Parathyroid adenoma (tissue), 2 donors: ENCODE measurements around the gene ST7.

Experiments
- H2AFZ ChIP-seq: fragments of 300-600 bp; sonication (generic); one replicate; pipeline ENCODE4 v1.7.0; 2017; ENCODE audit warnings: antibody characterized with exemption, mild to moderate bottlenecking
- H3K27ac ChIP-seq: fragments of 300-600 bp; sonication (generic); one replicate; pipeline ENCODE4 v1.7.0; 2017
- H3K27me3 ChIP-seq: fragments of 300-600 bp; sonication (generic); one replicate; pipeline ENCODE4 v1.7.0; 2017; ENCODE audit warnings: low read length; ENCODE audit not compliant: control insufficient read depth, insufficient read depth
- H3K36me3 ChIP-seq: fragments of 300-600 bp; sonication (generic); one replicate; pipeline ENCODE4 v1.7.0; 2017; ENCODE audit warnings: low read length; ENCODE audit not compliant: control insufficient read depth, insufficient read depth
- H3K4me1 ChIP-seq: fragments of 300-600 bp; sonication (generic); one replicate; pipeline ENCODE4 v1.7.0; 2017; ENCODE audit warnings: control low read depth
- H3K4me2 ChIP-seq: fragments of 300-600 bp; sonication (generic); one replicate; pipeline ENCODE4 v1.7.0; 2017; ENCODE audit warnings: low read length
- H3K4me3 ChIP-seq: fragments of 300-600 bp; sonication (generic); one replicate; pipeline ENCODE4 v1.7.0; 2017; ENCODE audit warnings: low read depth, low read length
- H3K79me2 ChIP-seq: fragments of 300-600 bp; sonication (generic); one replicate; pipeline ENCODE4 v1.7.0; 2017; ENCODE audit warnings: control low read depth
- H3K9ac ChIP-seq: fragments of 300-600 bp; sonication (generic); one replicate; pipeline ENCODE4 v1.7.0; 2017; ENCODE audit warnings: mild to moderate bottlenecking
- H3K9me3 ChIP-seq: fragments of 300-600 bp; sonication (generic); one replicate; pipeline ENCODE4 v1.7.0; 2017; ENCODE audit warnings: low read length; ENCODE audit not compliant: control insufficient read depth
- TF ChIP-seq, protein P1 (sequence below): fragments of 300-600 bp; sonication (generic); IDR thresholded peaks from one replicate; pipeline ENCODE4 v1.7.0; 2017; ENCODE audit warnings: antibody characterized with exemption, mild to moderate bottlenecking
- donor health status: primary hyperparathyroidism.

Gene ST7

DNA sequence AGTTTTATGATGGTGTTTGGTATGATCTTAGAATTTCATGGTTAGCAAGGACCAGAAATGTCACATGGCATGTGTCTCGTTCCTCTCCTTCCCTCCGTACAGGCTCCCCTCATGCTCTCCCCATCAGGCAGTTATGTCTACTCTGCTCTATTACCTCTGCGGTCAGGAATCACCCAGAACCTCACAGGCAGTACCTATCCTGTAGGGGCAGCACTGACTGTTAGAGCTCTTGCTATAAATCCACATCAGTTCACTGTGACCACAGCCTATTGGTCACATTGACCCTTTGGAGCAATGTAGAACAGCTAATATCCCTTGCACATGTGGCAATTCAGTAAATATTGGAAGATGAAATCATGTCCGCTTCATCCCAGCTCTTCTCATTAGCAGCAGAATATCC is 217.8 kb downstream of the ST7 start:
- Histone ChIP-seq H3K36me3 (no peaks in the 10 kb centered on the region), H3K27ac (no peak overlapping the region), H3K79me2 (no peaks in the 10 kb centered on the region), H3K4me3 (no peak overlapping the region), H3K4me2 (no peak overlapping the region), H2AFZ (no peak overlapping the region), H3K9ac (no peak overlapping the region), H3K9me3 (no peaks in the 10 kb centered on the region), H3K4me1 (no peaks in the 10 kb centered on the region), H3K27me3 (no peaks in the 10 kb centered on the region)
- TF ChIP-seq, protein P1, sequence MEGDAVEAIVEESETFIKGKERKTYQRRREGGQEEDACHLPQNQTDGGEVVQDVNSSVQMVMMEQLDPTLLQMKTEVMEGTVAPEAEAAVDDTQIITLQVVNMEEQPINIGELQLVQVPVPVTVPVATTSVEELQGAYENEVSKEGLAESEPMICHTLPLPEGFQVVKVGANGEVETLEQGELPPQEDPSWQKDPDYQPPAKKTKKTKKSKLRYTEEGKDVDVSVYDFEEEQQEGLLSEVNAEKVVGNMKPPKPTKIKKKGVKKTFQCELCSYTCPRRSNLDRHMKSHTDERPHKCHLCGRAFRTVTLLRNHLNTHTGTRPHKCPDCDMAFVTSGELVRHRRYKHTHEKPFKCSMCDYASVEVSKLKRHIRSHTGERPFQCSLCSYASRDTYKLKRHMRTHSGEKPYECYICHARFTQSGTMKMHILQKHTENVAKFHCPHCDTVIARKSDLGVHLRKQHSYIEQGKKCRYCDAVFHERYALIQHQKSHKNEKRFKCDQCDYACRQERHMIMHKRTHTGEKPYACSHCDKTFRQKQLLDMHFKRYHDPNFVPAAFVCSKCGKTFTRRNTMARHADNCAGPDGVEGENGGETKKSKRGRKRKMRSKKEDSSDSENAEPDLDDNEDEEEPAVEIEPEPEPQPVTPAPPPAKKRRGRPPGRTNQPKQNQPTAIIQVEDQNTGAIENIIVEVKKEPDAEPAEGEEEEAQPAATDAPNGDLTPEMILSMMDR = no peak

DNA sequence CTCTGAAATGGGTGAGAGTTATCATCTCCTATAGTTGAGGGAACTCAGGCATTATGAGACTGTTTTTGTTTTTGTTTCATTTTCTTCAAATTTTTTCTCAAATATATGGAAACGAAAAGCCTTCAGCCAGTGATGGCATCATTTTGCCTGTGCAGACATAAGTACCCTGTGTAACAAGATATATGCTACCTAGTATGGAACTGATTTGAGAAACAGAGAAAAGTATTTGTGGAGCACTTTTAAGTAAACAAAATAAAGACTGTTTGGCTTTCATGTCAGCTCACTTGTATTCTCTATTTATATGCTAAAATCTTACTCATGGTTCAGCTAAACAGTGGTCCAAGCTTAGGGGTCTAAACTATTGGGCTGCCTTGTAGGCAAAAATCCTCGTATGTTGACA is 219.0 kb downstream of the ST7 start:
- Histone ChIP-seq H3K4me2 (no peak overlapping the region), H3K4me3 (no peak overlapping the region), H3K27me3 (no peaks in the 10 kb centered on the region), H3K9me3 (no peaks in the 10 kb centered on the region), H3K4me1 (no peaks in the 10 kb centered on the region), H3K27ac (no peak overlapping the region), H3K79me2 (no peaks in the 10 kb centered on the region), H3K36me3 (no peaks in the 10 kb centered on the region), H2AFZ (no peak overlapping the region), H3K9ac (no peak overlapping the region)
- TF ChIP-seq, protein P1 = no peak

DNA sequence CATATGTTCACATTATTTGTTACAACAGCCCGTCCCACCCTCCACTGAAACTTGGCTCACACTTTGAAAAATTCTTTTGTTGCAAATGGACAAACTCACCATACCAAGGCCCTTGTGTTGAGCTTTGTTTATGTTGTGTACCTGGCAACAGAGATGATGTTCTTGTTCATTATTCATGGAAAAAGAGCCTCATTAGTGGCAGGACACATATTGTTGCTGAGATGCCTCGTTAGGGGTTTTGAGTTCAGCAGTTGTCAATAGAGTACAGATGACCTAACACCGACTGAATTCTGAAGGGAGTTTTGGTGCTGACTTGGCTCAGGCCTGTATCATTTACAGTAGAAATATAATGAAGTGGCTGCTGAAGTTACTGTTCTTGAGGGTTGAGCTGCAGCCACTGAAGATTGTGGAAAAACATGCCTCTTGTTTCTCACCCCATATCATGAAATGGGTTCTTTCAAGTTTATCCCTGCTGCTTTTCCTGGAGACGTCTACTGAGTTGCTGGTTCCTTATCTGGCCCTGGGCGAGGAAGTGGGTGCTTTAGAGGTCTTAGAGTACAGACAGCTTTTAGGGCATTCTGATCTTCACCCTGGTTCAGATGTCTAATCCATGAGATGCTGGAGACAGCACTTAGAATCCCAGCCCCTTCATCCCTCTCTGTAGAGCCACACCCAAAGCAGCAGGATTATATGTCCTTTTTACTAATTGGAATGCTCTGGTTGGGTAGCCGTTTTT is 219.9 kb downstream of the ST7 start:
- Histone ChIP-seq H3K9ac (no peak overlapping the region), H3K79me2 (no peaks in the 10 kb centered on the region), H3K4me1 (no peaks in the 10 kb centered on the region), H3K4me3 (no peak overlapping the region), H3K4me2 (no peak overlapping the region), H3K27me3 (no peaks in the 10 kb centered on the region), H3K9me3 (no peaks in the 10 kb centered on the region), H2AFZ (no peak overlapping the region), H3K27ac (no peak overlapping the region), H3K36me3 (no peaks in the 10 kb centered on the region)
- TF ChIP-seq, protein P1 = no peak

DNA sequence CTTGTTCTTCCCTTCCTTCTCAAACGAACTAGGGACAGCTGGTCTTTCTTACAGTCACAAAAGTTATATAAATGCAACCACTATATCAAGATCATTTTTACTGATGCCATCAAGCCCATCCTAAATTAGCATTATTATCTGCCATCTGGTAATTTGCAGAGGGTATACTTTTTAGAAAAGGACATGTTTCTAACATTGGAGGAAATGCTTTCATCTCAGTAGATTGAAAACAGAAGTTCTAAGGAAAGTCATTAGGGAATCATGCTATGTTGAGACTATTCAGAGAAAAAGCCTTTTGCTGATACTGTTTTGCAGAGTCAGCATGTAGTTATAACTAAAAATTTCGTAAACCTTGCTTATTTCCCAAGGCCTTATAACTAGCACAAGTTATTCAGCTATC is 222.9 kb downstream of the ST7 start:
- no peaks in the 10 kb centered on the region for H3K9me3 ChIP-seq
- H3K27me3 ChIP-seq = no peaks in the 10 kb centered on the region
- H3K36me3 ChIP-seq = no peaks in the 10 kb centered on the region
- no peak overlapping the region for H3K4me2 ChIP-seq
- no peak overlapping the region for H2AFZ ChIP-seq
- H3K27ac ChIP-seq = no peak overlapping the region
- H3K4me3 ChIP-seq = no peak overlapping the region
- H3K79me2 ChIP-seq = no peaks in the 10 kb centered on the region
- TF ChIP-seq, protein P1 = no peak
- H3K9ac ChIP-seq = no peak overlapping the region
- H3K4me1 ChIP-seq = no peaks in the 10 kb centered on the region

DNA sequence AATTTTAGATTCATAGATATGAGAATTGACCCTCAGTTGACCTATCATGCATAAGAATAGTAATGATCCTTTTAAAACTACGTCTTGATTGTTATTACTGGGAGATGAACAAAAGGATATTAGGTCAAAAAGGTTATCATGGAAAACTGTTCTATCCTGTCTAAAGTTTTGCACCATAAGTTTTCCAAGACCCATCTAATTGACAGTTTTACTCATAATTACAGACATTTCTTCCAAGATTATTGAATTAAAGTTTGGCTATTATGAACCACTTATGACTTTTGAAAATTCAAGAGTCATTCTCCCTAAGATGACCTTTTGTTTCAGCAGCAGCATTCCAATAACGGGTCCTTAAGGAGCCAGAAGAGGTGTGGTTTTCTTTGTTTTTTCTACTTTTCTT is 225.3 kb downstream of the ST7 start:
- no peak overlapping the region for H3K4me2 ChIP-seq
- no peaks in the 10 kb centered on the region for H3K27me3 ChIP-seq
- no peak overlapping the region for H3K4me3 ChIP-seq
- no peak overlapping the region for H2AFZ ChIP-seq
- no peaks in the 10 kb centered on the region for H3K9me3 ChIP-seq
- H3K9ac ChIP-seq = no peak overlapping the region
- H3K27ac ChIP-seq = no peak overlapping the region
- H3K4me1 ChIP-seq = no peaks in the 10 kb centered on the region
- no peaks in the 10 kb centered on the region for H3K79me2 ChIP-seq
- no peaks in the 10 kb centered on the region for H3K36me3 ChIP-seq
- TF ChIP-seq, protein P1 = no peak
